GM21576 (cell line): ENCODE data around the gene SYTL4.

Experiments used
- ATAC-seq: cut with Tn5 transposase; IDR thresholded peaks from one replicate; pipeline ENCODE4 v1.9.1; 2021; ENCODE audit warnings: mild to moderate bottlenecking, moderate library complexity; ENCODE audit not compliant: unreplicated experiment

SYTL4 gene

DNA sequence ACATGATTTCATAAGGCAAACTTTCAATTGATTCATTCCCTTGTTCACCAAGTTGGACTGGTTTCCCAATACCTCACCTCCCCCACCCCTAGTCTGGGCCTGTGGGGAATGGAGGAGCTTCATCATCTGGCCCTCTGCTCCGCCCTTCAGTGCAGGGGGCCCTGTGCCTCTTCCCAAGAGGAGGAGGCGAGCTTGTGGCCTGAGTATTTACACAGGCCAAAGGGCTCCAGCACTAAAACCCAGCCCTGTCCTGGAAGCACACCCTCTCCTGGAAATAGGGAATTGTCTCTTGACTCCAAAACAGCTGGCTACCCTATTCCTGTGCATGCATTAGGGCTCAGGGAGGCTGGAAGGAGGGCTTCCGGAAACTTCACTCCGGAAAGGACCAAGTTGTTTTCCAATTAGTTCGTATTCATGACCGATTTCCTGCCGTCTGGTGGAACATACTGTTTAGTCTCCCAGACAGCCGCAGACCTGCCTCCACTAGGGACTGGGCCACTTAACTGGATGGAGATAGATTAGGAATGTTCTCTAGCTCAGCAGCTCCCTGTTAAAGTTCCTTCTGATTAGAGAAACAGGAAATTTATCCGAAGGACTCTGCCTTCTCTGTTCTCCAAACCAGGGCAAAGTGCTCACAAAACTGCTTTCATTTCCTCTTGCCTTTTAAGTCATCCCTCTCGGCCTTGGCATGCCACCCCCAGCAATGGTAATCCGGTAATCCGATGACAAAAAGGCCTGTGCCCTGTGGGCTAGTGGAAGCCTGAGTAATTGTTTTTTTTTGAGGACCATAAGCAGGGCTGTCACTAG lies 82.2 kb downstream of the SYTL4 start:
- ATAC-seq, result no peak

DNA sequence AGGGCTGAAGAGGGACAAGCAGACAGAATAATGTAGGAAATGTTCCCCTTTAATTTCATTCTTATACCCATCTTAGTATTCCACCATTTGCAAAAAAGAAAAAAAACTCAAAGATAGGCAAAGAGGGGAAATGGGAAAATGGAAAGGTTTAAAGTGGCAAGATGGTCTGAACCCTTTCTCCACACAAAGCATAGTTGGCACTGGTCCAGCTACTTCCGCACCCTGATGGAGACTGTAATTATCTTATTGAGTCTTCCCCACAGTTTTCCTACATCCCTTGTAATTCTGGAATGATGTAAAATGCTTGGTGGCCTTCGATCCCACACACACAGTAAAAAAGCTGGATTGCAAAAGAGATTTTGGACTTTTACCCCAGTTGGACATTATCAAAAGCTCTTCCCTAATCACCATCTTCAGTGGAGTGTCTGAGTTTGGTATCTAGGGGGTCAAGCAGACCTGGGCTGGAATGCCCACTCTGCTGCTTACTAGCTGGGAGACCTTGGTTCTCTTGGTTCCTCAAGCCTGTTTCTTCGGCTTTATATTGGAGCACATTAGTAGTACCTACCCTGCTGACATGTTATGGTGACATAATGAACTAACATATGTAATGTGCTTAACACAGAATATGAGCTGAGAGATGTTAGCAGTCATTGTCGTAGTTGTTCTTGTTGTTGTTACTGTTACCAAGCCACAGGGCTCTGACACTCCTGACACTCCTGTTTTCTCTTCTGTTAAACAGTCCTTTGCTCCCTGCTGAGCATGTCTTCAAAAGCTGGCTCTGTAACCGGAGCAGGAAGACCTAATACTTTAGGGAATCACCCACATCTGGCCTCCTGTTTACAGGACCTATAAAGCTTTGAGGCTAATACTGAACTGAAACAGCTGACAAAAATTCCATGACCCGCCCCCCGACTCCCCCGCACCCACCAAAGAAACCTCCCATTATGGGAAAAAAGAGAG lies 83.2 kb downstream of the SYTL4 start:
- ATAC-seq, result no peak

DNA sequence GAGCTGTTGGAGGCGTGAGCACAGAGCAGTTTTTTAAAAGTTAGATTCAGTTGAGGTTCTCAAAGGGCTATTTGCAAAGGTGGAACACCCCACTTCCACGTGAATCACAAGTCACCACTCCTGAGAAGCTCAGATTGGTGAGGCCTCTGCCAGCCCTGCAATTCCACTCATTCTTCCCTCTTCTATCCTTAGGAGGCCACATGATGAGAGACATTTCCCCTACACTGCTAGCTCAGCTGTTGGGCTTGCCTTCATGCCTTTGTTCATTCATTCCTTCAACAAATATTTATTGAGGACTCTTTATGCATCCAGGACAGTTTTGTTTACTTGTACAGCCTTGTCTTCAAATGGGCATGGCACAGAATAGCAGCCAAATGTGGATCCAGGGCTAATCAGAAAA lies 84.2 kb downstream of the SYTL4 start:
- ATAC-seq, result no peak

DNA sequence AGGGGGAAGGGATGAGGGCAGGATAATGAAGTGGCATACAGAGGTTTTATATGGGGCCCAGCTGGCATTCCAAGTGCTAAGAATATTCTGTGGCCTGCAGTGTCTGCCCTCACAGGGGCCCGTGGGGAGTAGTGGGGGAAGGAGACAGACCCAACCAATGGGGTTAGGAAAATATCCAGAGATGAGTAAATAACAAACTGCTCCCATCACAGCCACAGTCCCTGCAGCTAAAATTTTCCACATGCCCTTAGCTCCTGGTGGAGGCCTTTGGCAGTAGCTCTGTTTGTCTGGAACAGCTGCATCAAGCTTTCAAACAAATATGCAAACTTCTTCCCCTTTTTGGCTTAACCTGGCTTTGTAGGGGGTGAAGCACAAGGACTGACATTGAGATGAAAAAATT lies 84.8 kb downstream of the SYTL4 start:
- no peak for ATAC-seq

DNA sequence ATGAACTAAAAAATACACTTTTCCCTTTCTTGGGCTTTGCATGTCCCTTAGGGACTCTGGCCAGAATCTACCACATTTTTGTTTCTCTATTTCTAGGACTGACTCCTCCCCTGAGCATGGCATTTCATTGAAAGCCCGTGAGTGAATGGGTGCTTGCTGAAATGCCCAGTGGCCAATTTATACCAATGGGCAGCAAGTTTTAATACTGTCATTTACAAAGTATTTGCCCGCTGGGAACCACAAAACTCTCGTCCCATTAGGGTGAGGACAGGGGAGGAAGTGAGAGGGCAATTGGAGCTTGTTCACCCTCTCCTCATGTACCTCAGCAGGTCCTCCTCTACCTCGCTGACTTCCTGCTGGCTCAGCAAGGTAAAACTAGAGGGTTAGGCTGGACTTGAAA lies 86.8 kb downstream of the SYTL4 start:
- no peak for ATAC-seq

DNA sequence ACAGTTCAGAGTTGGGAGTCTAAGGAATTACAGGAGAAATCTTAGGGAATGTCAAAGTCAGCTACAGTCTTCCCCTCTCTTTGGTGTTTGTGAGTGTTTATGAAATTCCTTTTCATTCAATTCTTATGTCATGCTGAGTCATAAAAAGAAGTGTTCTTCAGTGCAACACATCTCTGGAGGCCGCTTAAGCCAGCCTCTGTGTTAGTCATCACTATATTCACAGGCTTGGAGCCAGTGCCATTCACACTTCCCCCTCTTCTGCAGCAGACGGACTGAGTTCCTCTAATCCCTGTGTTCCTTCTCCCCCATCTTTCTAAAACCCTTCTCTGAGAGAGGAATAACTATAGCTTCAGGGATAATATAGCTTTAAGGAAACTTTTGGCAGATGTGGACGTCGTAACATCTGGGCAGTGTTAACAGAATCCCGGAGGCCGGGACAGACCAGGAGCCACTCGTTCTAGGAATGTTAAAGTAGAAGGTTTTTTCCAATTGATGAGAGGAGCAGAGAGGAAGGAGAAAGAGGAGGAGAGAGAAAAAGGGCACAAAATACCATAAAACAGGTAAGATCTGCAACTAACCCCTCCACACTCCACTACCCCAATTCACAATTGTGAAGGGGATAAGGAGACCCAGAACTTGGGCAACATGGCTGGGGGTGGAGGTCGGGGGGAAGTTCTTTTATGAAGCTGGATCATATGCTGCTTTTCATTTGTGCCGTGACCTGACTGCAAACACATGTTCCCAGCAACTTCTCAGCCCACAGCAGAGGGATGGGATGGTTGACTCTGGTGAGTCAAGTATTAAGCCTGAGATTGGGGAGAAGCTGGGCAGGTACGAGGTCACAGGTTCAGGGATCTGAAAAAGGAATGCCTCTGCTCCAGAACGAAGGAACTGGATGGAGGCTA lies 87.7 kb downstream of the SYTL4 start, which contains the start of gene SRPX2:
SRPX2 (plus strand) TSS at position 244 of the 905 bp plus-strand sequence. CDS start 2,124 bp downstream, outside the sequence.
- no peak for ATAC-seq

DNA sequence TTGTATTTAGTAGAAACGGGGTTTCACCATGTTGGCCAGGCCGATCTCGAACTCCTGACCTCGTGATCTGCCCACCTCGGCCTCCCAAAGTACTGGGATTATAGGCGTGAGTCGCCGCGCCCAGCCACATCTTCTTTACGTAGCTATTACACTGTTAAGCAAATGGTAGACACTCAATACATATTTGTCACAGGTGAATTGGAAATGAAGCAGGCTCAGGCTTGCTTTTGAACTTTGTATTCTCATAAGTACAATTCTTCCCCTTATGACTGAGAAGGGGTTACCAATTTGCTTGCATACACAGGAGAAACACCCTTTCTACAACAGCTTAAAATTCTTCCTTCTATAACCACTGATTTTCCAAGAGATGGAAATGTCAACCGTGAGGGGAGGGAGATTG lies 88.7 kb downstream of the SYTL4 start:
- ATAC-seq, result no peak

DNA sequence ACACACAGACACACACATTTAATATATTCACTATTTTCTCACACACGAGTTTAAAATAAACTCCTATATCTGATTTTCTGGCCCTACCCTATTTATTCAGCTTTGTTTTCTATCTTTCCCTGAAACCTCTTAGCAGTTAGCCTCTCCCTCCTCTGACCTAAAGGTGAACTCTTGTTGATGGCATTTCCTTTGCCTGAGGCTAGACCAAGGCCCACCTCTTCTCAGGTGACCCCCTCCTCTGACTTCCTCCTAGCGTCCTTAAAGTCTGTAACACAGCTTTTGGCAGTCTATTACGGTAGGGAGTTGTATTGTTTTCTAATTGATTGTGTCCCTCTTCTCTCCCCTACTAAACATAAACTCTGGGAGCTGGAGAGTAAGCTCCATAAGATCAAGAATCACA lies 89.6 kb downstream of the SYTL4 start:
- no peak for ATAC-seq

DNA sequence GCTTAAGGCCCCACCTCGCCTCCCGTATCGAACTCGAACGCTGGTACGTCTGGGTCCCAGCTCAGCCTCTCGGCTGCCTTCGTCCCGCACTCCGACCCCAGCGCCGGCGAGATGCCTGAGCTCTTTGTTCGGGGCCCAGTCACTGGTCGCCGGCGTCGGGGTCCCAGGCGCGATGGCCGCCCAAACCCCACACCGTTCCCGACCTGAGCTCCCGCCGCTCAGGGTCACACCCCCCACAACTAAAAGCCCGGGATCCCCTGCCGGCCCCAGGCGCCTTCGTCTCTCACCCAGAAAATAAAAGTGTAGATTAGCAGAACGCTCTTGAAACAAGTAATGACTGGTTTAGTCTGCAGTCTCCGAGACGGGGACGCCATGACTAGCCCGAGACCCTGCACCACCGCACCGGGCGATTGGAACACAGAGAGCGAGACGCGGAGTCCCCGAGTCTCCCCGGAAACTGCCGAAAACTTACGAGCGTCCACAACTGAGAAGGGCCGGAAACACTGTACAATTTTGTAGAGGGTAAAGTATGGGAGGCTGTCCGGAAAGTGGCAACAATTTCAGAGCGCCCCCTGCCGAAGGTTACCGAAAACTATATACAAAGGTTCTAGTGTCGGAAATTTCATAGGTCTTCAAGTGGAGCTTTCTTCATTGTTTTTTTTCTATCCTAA lies 95.5 kb downstream of the SYTL4 start, which contains the start of gene TSPAN6:
TSPAN6 (minus strand) TSS at position 486 of the 671 bp plus-strand sequence; CDS start at position 374, 112 bp downstream.
- ATAC-seq, result peak; percentile 77

DNA sequence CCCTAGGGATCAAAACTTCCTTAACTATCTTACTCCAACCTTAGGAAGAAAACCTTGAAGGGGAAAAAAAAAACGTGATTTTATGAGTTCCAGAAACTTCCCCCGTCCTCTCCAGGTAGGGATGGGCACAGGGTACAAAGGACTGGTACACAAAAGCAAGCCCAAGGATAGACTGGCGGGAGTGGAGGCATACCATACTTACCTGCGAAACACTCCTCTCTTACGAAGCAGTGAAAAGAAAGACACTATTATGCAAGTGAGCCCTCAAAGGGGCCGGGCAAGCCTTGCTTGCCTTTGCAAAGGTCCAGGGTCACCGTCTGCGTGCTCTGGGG lies 96.0 kb downstream of the SYTL4 start:
- no peak for ATAC-seq

DNA sequence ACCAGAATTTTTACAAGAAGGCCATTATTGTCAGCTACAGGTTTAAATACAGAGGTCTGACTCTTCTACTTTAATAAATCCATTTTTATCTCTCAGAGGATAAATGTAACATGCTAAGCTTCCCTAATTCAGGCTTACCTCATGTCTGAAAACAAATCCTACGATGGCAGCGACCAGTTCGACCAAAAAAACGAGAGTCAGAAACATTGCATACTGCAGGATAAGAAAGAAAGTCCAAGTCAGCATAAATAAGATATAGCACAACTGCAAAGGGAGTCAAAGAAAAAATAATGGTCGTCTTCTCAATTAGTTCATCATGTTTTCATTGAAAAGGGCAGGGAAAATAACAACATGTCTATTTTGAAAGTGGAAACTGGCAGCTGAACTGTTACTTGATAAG lies 96.9 kb downstream of the SYTL4 start:
- no peak for ATAC-seq

DNA sequence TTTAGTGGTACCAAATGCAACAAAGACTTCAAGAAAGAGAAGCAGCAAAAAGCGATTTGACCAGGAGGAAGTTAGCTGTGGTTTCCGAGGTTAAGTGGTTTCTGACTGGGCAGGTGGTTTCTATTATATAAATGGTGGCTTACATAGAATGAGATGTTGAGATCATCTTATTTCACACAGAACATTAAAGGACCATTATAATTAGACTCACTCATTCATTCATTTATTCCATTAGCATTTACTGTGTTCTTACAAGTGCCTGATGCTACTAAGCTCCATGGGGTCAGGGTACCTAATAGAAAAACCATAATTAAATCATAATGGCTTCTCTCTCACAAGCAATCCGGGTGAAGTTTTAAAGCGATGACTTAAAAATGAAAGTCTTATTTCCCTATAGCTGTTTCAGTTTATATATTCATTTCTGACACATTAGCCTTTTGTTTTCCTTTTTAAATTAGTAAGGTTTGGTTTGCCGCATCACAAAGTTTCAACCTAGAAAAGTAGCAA lies 105.9 kb downstream of the SYTL4 start:
- ATAC-seq, result peak; percentile 94
